GM23338 (cell line): ENCODE results near the gene FRK. TPM values are rescaled to one million over a fixed set of nuclear protein-coding genes. Genes with fewer than 3 reads are reported as not detected.

Experiments used
- ATAC-seq: fragments of 200-7000 bp; cut with Tn5 transposase; 3 replicates; pipeline ENCODE4 v1.9.1; 2020
- DNase-seq: peaks from one replicate; pipeline ENCODE4 v3.0.0-alpha.2; 2015; ENCODE audit warnings: low spot score
- H2AFZ ChIP-seq: fragments of 200-600 bp; sonication (generic); 2 replicates; pipeline ENCODE4 v1.8.0; 2016; ENCODE audit warnings: antibody characterized with exemption, mild to moderate bottlenecking, moderate library complexity
- H3F3A ChIP-seq: fragments of 200-600 bp; sonication (generic); replicated peaks from 2 replicates; pipeline ENCODE4 v1.8.0; 2017; ENCODE audit warnings: antibody characterized with exemption, mixed run types, low read depth
- H3K27ac ChIP-seq: fragments of 200-600 bp; sonication (generic); 2 replicates; pipeline ENCODE4 v1.6.1; 2016; ENCODE audit warnings: low read depth
- H3K27me3 ChIP-seq: fragments of 200-600 bp; sonication (generic); 2 replicates; pipeline ENCODE4 v1.8.0; 2016; ENCODE audit warnings: mild to moderate bottlenecking, mixed run types, moderate library complexity; ENCODE audit not compliant: insufficient read depth
- H3K36me3 ChIP-seq: fragments of 200-600 bp; sonication (generic); 2 replicates; pipeline ENCODE4 v1.8.0; 2016; ENCODE audit warnings: mild to moderate bottlenecking; ENCODE audit not compliant: insufficient read depth
- H3K4me1 ChIP-seq: fragments of 200-600 bp; sonication (generic); 2 replicates; pipeline ENCODE4 v1.8.0; 2016; ENCODE audit warnings: mild to moderate bottlenecking, moderate library complexity; ENCODE audit not compliant: insufficient read depth
- H3K4me2 ChIP-seq: fragments of 200-600 bp; sonication (generic); 2 replicates; pipeline ENCODE4 v1.7.1; 2017; ENCODE audit warnings: mixed run types
- H3K4me3 ChIP-seq: fragments of 200-600 bp; sonication (generic); 2 replicates; pipeline ENCODE4 v1.6.1; 2016; ENCODE audit warnings: mixed run types
- H3K79me2 ChIP-seq: fragments of 200-600 bp; sonication (generic); replicated peaks from 2 replicates; pipeline ENCODE4 v1.8.0; 2017; ENCODE audit warnings: mild to moderate bottlenecking; ENCODE audit not compliant: insufficient read depth
- H3K9me2 ChIP-seq: fragments of 200-600 bp; sonication (generic); 2 replicates; pipeline ENCODE4 v1.8.0; 2017; ENCODE audit not compliant: insufficient read depth
- H4K20me1 ChIP-seq: fragments of 200-600 bp; sonication (generic); replicated peaks from 2 replicates; pipeline ENCODE4 v1.8.0; 2017; ENCODE audit warnings: mild to moderate bottlenecking; ENCODE audit not compliant: insufficient read depth
- H3K27ac Mint-ChIP-seq: 2 replicates; pipeline ENCODE4 v1.8.0; 2020; ENCODE audit warnings: inconsistent platforms, mild to moderate bottlenecking, moderate library complexity, mixed read lengths
- H3K27me3 Mint-ChIP-seq: 3 replicates; pipeline ENCODE4 v1.8.0; 2022; ENCODE audit warnings: low read depth, mild to moderate bottlenecking, moderate library complexity, mixed read lengths, inconsistent platforms; ENCODE audit not compliant: insufficient read depth, poor library complexity
- H3K36me3 Mint-ChIP-seq: 3 replicates; pipeline ENCODE4 v1.8.0; 2021; ENCODE audit warnings: low read depth, mild to moderate bottlenecking, inconsistent platforms, moderate library complexity, mixed read lengths
- H3K4me1 Mint-ChIP-seq: 3 replicates; pipeline ENCODE4 v1.8.0; 2020; ENCODE audit warnings: mild to moderate bottlenecking, inconsistent platforms, mixed read lengths
- H3K4me3 Mint-ChIP-seq: 3 replicates; pipeline ENCODE4 v1.8.0; 2021; ENCODE audit warnings: moderate library complexity, mild to moderate bottlenecking, inconsistent platforms, mixed read lengths
- H3K9me3 Mint-ChIP-seq: 3 replicates; pipeline ENCODE4 v1.8.0; 2020; ENCODE audit warnings: moderate library complexity, mild to moderate bottlenecking, inconsistent platforms, mixed read lengths
- CTCF ChIP-seq, 2 experiments: fragments of 200-600 bp in 1 of 2; sonication (generic) in 1 of 2; conservative IDR thresholded peaks; 2 replicates each; pipeline versions ENCODE4 v1.5.1 to v1.6.1; 2016 to 2017; ENCODE audit warnings: antibody characterized with exemption in 2 of 2, low read depth in 2 of 2, mild to moderate bottlenecking in 2 of 2, moderate library complexity in 1 of 2
- ETS1 ChIP-seq: IDR thresholded peaks from 2 replicates; pipeline ENCODE4 v1.6.1; 2016; ENCODE audit warnings: antibody characterized with exemption
- EZH2 ChIP-seq: fragments of 200-600 bp; sonication (generic); IDR thresholded peaks from one replicate; pipeline ENCODE4 v1.8.0; 2017; ENCODE audit warnings: antibody characterized with exemption, mild to moderate bottlenecking, low read depth; ENCODE audit not compliant: unreplicated experiment
- NANOG ChIP-seq: IDR thresholded peaks from 2 replicates; pipeline ENCODE4 v1.6.1; 2016; ENCODE audit warnings: antibody characterized with exemption, borderline replicate concordance
- POLR2AphosphoS5 ChIP-seq: IDR thresholded peaks from 2 replicates; pipeline ENCODE4 v1.6.1; 2016; ENCODE audit warnings: antibody characterized with exemption, low read depth
- REST ChIP-seq: IDR thresholded peaks from one replicate; pipeline ENCODE4 v1.6.1; 2018; ENCODE audit warnings: antibody characterized with exemption; ENCODE audit not compliant: unreplicated experiment
- STAT1 ChIP-seq: IDR thresholded peaks from one replicate; pipeline ENCODE4 v1.6.1; 2016; ENCODE audit warnings: antibody characterized with exemption; ENCODE audit not compliant: unreplicated experiment
- ZNF114 ChIP-seq: fragments of 250-450 bp; sonication (Bioruptor Pico); IDR thresholded peaks from 2 replicates; pipeline ENCODE4 v1.5.0; 2020; ENCODE audit warnings: mild to moderate bottlenecking, moderate library complexity
- ZNF462 ChIP-seq: fragments of 250-450 bp; sonication (Bioruptor Pico); IDR thresholded peaks from 2 replicates; pipeline ENCODE4 v1.5.0; 2020; ENCODE audit warnings: mild to moderate bottlenecking, moderate library complexity
- polyA plus RNA-seq: library from polyadenylated mRNA; unstranded; fragments of >200 nt; fragmentation: Nextera tagmentation; extraction: Ambion mirVana; gene quantifications from 2 replicates; pipeline ENCODE4 v1.2.1, GENCODE V29; 2016
- total RNA-seq: library from RNA; depleted of rRNA; stranded (reverse); fragments of >200 nt; shearing (Covaris generic); gene quantifications from 2 replicates; pipeline ENCODE4 v1.2.3, GENCODE V29; 2014

FRK gene
- total and polyA plus RNA-seq, 2 experiments from 2014 or later: 0.06 to 0.24 TPM

- TF ChIP-seq CTCF (conservative IDR thresholded peaks at IDR 0.05; ENCODE audit: low read depth in 2 of 2) (no peak), ZNF462 (CRISPR knock-in tag) (no peak), NANOG (no peak)
These were observed 41.7 kb downstream of the FRK start (continued) for GRCh38 chr6:116018976-116019375.

- Histone ChIP-seq H3F3A (no peaks in the 10 kb centered on the region), H3K79me2 (no peaks in the 10 kb centered on the region), H2AFZ (peak overlapping the region; percentile 82; the same call in 1 of the 2 replicates), H3K4me1 (no peaks in the 10 kb centered on the region), H3K27ac (no peak overlapping the region), H3K4me3 (no peak overlapping the region), H3K4me2 (no peak overlapping the region), H3K27me3 (no peaks in the 10 kb centered on the region), H3K36me3 (no peaks in the 10 kb centered on the region), H4K20me1 (no peaks in the 10 kb centered on the region), H3K9me2 (no peaks in the 10 kb centered on the region)
- H3K4me3 Mint-ChIP-seq: no peak overlapping the region
- H3K36me3 Mint-ChIP-seq: no peaks in the 10 kb centered on the region
- H3K9me3 Mint-ChIP-seq: no peaks in the 10 kb centered on the region
- DNase-seq: no peak
- H3K27me3 Mint-ChIP-seq: no peaks in the 10 kb centered on the region
- peaks cover 10% of the 10 kb centered on the region for H3K4me1 Mint-ChIP-seq
- H3K27ac Mint-ChIP-seq: peak overlapping the region; percentile 84
- no peak for ATAC-seq
- TF ChIP-seq STAT1 (no peak), EZH2 (no peak), ETS1 (no peak), NANOG (no peak), REST (no peak), ZNF114 (CRISPR knock-in tag) (no peak), CTCF (conservative IDR thresholded peaks at IDR 0.05; ENCODE audit: low read depth in 2 of 2) (no peak), POLR2AphosphoS5 (no peak)
These were observed 43.0 kb downstream of the FRK start for GRCh38 chr6:116017546-116018295.
